KOPT-K1 (cell line): ENCODE results near the gene EGLN3.

Experiments
- H3K27ac ChIP-seq: fragments of 200-600 bp; sonication (generic); 2 replicates; pipeline ENCODE4 v1.5.1; 2016; ENCODE audit warnings: antibody characterized with exemption, mild to moderate bottlenecking, low read depth, low read length; ENCODE audit not compliant: poor library complexity, severe bottlenecking
- H3K36me3 ChIP-seq: fragments of 200-600 bp; sonication (generic); 2 replicates; pipeline ENCODE4 v1.5.1; 2017; ENCODE audit warnings: antibody characterized with exemption, mild to moderate bottlenecking, low read length, moderate library complexity; ENCODE audit not compliant: insufficient read depth
- H3K9me3 ChIP-seq: fragments of 200-600 bp; sonication (generic); 2 replicates; pipeline ENCODE4 v1.5.1; 2017; ENCODE audit warnings: antibody characterized with exemption, low read length, mild to moderate bottlenecking; ENCODE audit not compliant: insufficient read depth, poor library complexity, severe bottlenecking

EGLN3 gene

GRCh38 chr14:33899723-33900341, 51.0 kb downstream of the EGLN3 start:
- no peak overlapping the region for H3K27ac ChIP-seq
- peaks cover 12% of the 10 kb centered on the region for H3K9me3 ChIP-seq
- H3K36me3 ChIP-seq = no peaks in the 10 kb centered on the region

- H3K9me3 ChIP-seq = peaks cover 18% of the 10 kb centered on the region
- H3K27ac ChIP-seq = no peak overlapping the region
- H3K36me3 ChIP-seq = no peaks in the 10 kb centered on the region
These were observed 52.9 kb downstream of the EGLN3 start for GRCh38 chr14:33897878-33898535.

- Histone ChIP-seq H3K36me3 (no peaks in the 10 kb centered on the region), H3K27ac (no peak overlapping the region), H3K9me3 (peaks cover 23% of the 10 kb centered on the region)
These were observed 53.5 kb downstream of the EGLN3 start for GRCh38 chr14:33897382-33897781.

- Histone ChIP-seq H3K36me3 (no peaks in the 10 kb centered on the region), H3K27ac (no peak overlapping the region), H3K9me3 (peaks cover 22% of the 10 kb centered on the region)
These were observed 56.5 kb downstream of the EGLN3 start for GRCh38 chr14:33894339-33894738.

GRCh38 chr14:33891700-33892099, 59.2 kb downstream of the EGLN3 start:
- H3K36me3 ChIP-seq = no peaks in the 10 kb centered on the region
- H3K9me3 ChIP-seq = peaks cover 31% of the 10 kb centered on the region
- H3K27ac ChIP-seq = no peak overlapping the region

- Histone ChIP-seq H3K9me3 (peaks cover 20% of the 10 kb centered on the region), H3K27ac (no peak overlapping the region), H3K36me3 (no peaks in the 10 kb centered on the region)
These were observed 66.0 kb downstream of the EGLN3 start for GRCh38 chr14:33884916-33885315.

- H3K9me3 ChIP-seq = peaks cover 30% of the 10 kb centered on the region
These were observed 70.5 kb downstream of the EGLN3 start for GRCh38 chr14:33880330-33880729.

GRCh38 chr14:33879684-33880286, 71.1 kb downstream of the EGLN3 start:
- Histone ChIP-seq H3K36me3 (no peaks in the 10 kb centered on the region), H3K27ac (no peak overlapping the region), H3K9me3 (peaks cover 35% of the 10 kb centered on the region)

More at GRCh38 chr14:33880330-33880729, 70.5 kb downstream of the EGLN3 start:
- Histone ChIP-seq H3K27ac (no peak overlapping the region), H3K36me3 (no peaks in the 10 kb centered on the region)

GRCh38 chr14:33876274-33876673, 74.6 kb downstream of the EGLN3 start:
- Histone ChIP-seq H3K9me3 (peaks cover 48% of the 10 kb centered on the region), H3K36me3 (no peaks in the 10 kb centered on the region), H3K27ac (no peak overlapping the region)
